A673 (cell line): ENCODE results near the gene CTTNBP2NL. TPM values are rescaled to one million over a fixed set of nuclear protein-coding genes. Genes with fewer than 3 reads are reported as not detected.

ENCODE experiments used
- BruUV-seq: library from RNA; stranded (reverse); fragments of 400-500 nt; replicated peaks from 2 replicates; lab custom pipeline; 2021; lab: Mats Ljungman, UMichigan
- CTCF ChIA-PET: fragments of 300-600 bp; sonication (Branson Sonifier 250); formaldehyde crosslinking; loops from one replicate; lab custom pipeline; 2022; ENCODE audit warnings: antibody characterized with exemption; lab: Charles Lee
- POLR2A ChIA-PET: fragments of 300-600 bp; sonication (Branson Sonifier 250); formaldehyde crosslinking; loops from one replicate; lab custom pipeline; 2022; ENCODE audit warnings: antibody characterized with exemption; ENCODE audit not compliant: low non-redundant PET; lab: Charles Lee
- DNase-seq: peaks from one replicate; pipeline ENCODE4 v3.0.0-alpha.2; 2015; ENCODE audit warnings: low spot score
- H3K27ac ChIP-seq: fragments of 200-600 bp; sonication (generic); 2 replicates; pipeline ENCODE4 v1.5.1; 2016; ENCODE audit warnings: mixed run types, low read depth, mild to moderate bottlenecking, mixed read lengths, antibody characterized with exemption, low read length; ENCODE audit not compliant: poor library complexity, severe bottlenecking
- H3K27me3 ChIP-seq: fragments of 200-600 bp; sonication (generic); replicated peaks from 2 replicates; pipeline ENCODE4 v1.6.1; 2017; ENCODE audit warnings: mixed run types, low read depth, mild to moderate bottlenecking, mixed read lengths, antibody characterized with exemption, low read length; ENCODE audit not compliant: insufficient read depth, poor library complexity
- H3K36me3 ChIP-seq: fragments of 200-600 bp; sonication (generic); 2 replicates; pipeline ENCODE4 v1.6.1; 2016; ENCODE audit warnings: mixed run types, mild to moderate bottlenecking, mixed read lengths, antibody characterized with exemption, low read length; ENCODE audit not compliant: insufficient read depth, poor library complexity, severe bottlenecking
- H3K4me1 ChIP-seq: fragments of 200-600 bp; sonication (generic); 2 replicates; pipeline ENCODE4 v1.6.1; 2017; ENCODE audit warnings: mixed run types, mild to moderate bottlenecking, mixed read lengths, antibody characterized with exemption, low read length; ENCODE audit not compliant: insufficient read depth, poor library complexity, severe bottlenecking
- H3K4me3 ChIP-seq: fragments of 200-600 bp; sonication (generic); 2 replicates; pipeline ENCODE4 v1.5.1; 2016; ENCODE audit warnings: low read depth, mixed run types, mild to moderate bottlenecking, mixed read lengths, low read length; ENCODE audit not compliant: poor library complexity, severe bottlenecking
- H3K9me3 ChIP-seq: fragments of 200-600 bp; sonication (generic); 2 replicates; pipeline ENCODE4 v1.6.1; 2016; ENCODE audit warnings: mixed run types, low read depth, mild to moderate bottlenecking, mixed read lengths, antibody characterized with exemption, low read length; ENCODE audit not compliant: poor library complexity, severe bottlenecking
- CTCF ChIP-seq: fragments of 300-800, 200-600 bp; sonication (generic); conservative IDR thresholded peaks from 2 replicates; pipeline ENCODE4 v1.5.1; 2017; ENCODE audit warnings: low read depth, mild to moderate bottlenecking, antibody characterized with exemption, low read length, moderate library complexity, mixed read lengths
- EZH2 ChIP-seq: fragments of 200-600 bp; sonication (generic); IDR thresholded peaks from 2 replicates; pipeline ENCODE4 v1.6.1; 2017; ENCODE audit warnings: borderline replicate concordance, low read depth, mild to moderate bottlenecking, mixed read lengths, antibody characterized with exemption, low read length; ENCODE audit not compliant: poor library complexity, severe bottlenecking
- intact Hi-C: fragments of 100-400 bp; cut with micrococcal nuclease; formaldehyde crosslinking; loops from one replicate; pipeline ENCODE4 v1.10.0; 2022; ENCODE audit not compliant: unreplicated experiment
- total RNA-seq: library from RNA; stranded (reverse); gene quantifications from 2 replicates; pipeline ENCODE4 v1.2.3, GENCODE V29; 2021

CTTNBP2NL gene
- total RNA-seq, 1 experiment from 2014 or later, result 32.7 TPM

GRCh38 chr1:112458756-112459155 lies 62.7 kb downstream of the CTTNBP2NL start:
- ChIA-PET POLR2A (no interaction called here), CTCF (no interaction called here)
- BruUV-seq, result no TSS peak

GRCh38 chr1:112460615-112461014 lies 64.6 kb downstream of the CTTNBP2NL start:
- no peaks in the 10 kb centered on the region for H3K4me1 ChIP-seq
- POLR2A ChIA-PET, result no interaction called here
- no TSS peak for BruUV-seq
- TF ChIP-seq EZH2, result no peak
- TF ChIP-seq CTCF, result no peak
- H3K4me3 ChIP-seq, result no peak overlapping the region
- H3K9me3 ChIP-seq, result no peaks in the 10 kb centered on the region
- H3K36me3 ChIP-seq, result peaks cover 28% of the 10 kb centered on the region
- no peak for DNase-seq
- no peaks in the 10 kb centered on the region for H3K27me3 ChIP-seq
- intact Hi-C loops, result loop anchor here (10.0 kb wide), 1 partner anchor 154 kb away; the partner anchor contains the start of genes CAPZA1 and ST7L
- no peak overlapping the region for H3K27ac ChIP-seq
- CTCF ChIA-PET, result no interaction called here

More at GRCh38 chr1:112458756-112459155, 62.7 kb downstream of the CTTNBP2NL start:
- peaks cover 33% of the 10 kb centered on the region for H3K36me3 ChIP-seq
- no peaks in the 10 kb centered on the region for H3K9me3 ChIP-seq
- no peak overlapping the region for H3K27ac ChIP-seq
- intact Hi-C loops, result no loop called here
- no peaks in the 10 kb centered on the region for H3K4me1 ChIP-seq
- no peak for DNase-seq
- TF ChIP-seq CTCF, result no peak
- no peak for TF ChIP-seq EZH2
- H3K27me3 ChIP-seq, result no peaks in the 10 kb centered on the region
- H3K4me3 ChIP-seq, result no peak overlapping the region

- ChIA-PET POLR2A (no interaction called here), CTCF (no interaction called here)
- intact Hi-C loops, result loop anchor here (10.0 kb wide), 1 partner anchor 153 kb away; the partner anchor contains the start of genes CAPZA1 and ST7L
- Histone ChIP-seq H3K4me3 (no peak overlapping the region), H3K27ac (no peak overlapping the region), H3K9me3 (no peaks in the 10 kb centered on the region), H3K36me3 (peaks cover 21% of the 10 kb centered on the region), H3K4me1 (peaks cover 2% of the 10 kb centered on the region), H3K27me3 (no peaks in the 10 kb centered on the region)
- TF ChIP-seq CTCF (no peak), EZH2 (no peak)
- no TSS peak for BruUV-seq
- no peak for DNase-seq
These were observed 65.3 kb downstream of the CTTNBP2NL start for GRCh38 chr1:112461200-112461871.
